Thoracic aorta (tissue), 2 donors: ENCODE data around the gene IFNW1. TPM values are rescaled to one million over a fixed set of nuclear protein-coding genes. Genes with fewer than 3 reads are reported as not detected.
"Not testable (repeated sequence)": the region's sequence is repeated elsewhere in the genome, so short reads cannot be mapped to it uniquely, and the experiment has no call there.

ENCODE experiments used
- ATAC-seq: fragments of 150-250 bp; one replicate; pipeline ENCODE4 v1.8.0; 2017; ENCODE audit warnings: low read depth; ENCODE audit not compliant: insufficient number of reproducible peaks, low FRiP score
- DNase-seq: peaks from one replicate; pipeline ENCODE4 v3.0.0-alpha.2; 2020; ENCODE audit warnings: low spot score
- H3K27ac ChIP-seq, 2 donors: fragments of 200-600 bp; sonication (generic); 1 replicate in 1 of 2; 2 replicates in 1 of 2; pipeline ENCODE4 v1.5.1; 2016; ENCODE audit warnings: mild to moderate bottlenecking in 2 of 2, moderate library complexity in 2 of 2
- H3K27me3 ChIP-seq: fragments of 200-600 bp; sonication (generic); replicated peaks from 2 replicates; pipeline ENCODE4 v1.6.0; 2016; ENCODE audit warnings: mild to moderate bottlenecking; ENCODE audit not compliant: insufficient read depth
- H3K36me3 ChIP-seq: fragments of 200-600 bp; sonication (generic); one replicate; pipeline ENCODE4 v1.5.1; 2016
- H3K4me1 ChIP-seq, 2 donors: fragments of 200-600 bp; sonication (generic); 1 replicate in 1 of 2; 2 replicates in 1 of 2; pipeline versions ENCODE4 v1.5.1 to v1.6.0; 2016; ENCODE audit warnings: low read depth in 2 of 2, mild to moderate bottlenecking in 1 of 2; ENCODE audit not compliant: control insufficient read depth in 1 of 2
- H3K4me3 ChIP-seq: fragments of 200-600 bp; sonication (generic); 2 replicates; pipeline ENCODE4 v1.5.1; 2016; ENCODE audit warnings: mild to moderate bottlenecking
- H3K9me3 ChIP-seq: fragments of 200-600 bp; sonication (generic); 2 replicates; pipeline ENCODE4 v1.5.1; 2016
- total RNA-seq, 2 donors: library from RNA; depleted of rRNA; stranded (reverse); fragments of >200 nt; gene quantifications; one replicate each; pipeline versions ENCODE4 v1.1.0 to v1.2.3, GENCODE V29; 2016
- TF ChIP-seq, protein P1 (sequence below): fragments of 200-600 bp; sonication (generic); IDR thresholded peaks from one replicate; pipeline ENCODE4 v1.5.1; 2019; ENCODE audit warnings: antibody characterized with exemption

Gene IFNW1
- total RNA-seq, result not detected

DNA sequence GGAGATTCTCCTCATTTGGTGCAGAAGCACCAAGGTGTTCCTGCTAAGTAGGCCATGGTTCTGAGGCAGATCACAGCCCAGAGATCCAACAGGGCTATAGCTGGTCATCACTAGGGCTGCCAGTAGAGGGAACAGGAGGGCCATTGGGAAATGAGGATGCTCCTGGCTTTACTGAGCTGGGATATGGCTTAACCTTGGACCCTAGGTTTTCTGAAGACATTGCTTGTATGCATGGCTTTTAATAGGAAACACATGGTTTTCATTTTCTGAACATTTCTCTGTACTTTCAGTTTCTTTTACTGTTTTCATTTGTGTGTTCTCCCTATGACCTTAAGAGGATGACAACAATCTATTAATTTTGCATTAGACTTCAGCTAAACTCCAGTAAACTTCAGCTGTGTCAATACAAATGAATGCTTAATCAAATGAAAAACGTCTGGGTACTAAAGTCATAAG is at the start of gene IFNW1:
Gene IFNW1, minus strand, starts transcription at position 406 of the 456 bp plus-strand sequence. Its CDS starts 262 bp downstream, at position 144.
- no peaks in the 10 kb centered on the region for H3K9me3 ChIP-seq
- no peak within 1 kb of the TSS for H3K4me3 ChIP-seq
- H3K4me1 ChIP-seq, result no peaks in the 10 kb centered on the region
- ATAC-seq (no peak), DNase-seq (no peak)
- H3K27me3 ChIP-seq, result no peaks in the 10 kb centered on the region
- H3K36me3 ChIP-seq, result no peaks in the 10 kb centered on the region
- TF ChIP-seq, protein P1, sequence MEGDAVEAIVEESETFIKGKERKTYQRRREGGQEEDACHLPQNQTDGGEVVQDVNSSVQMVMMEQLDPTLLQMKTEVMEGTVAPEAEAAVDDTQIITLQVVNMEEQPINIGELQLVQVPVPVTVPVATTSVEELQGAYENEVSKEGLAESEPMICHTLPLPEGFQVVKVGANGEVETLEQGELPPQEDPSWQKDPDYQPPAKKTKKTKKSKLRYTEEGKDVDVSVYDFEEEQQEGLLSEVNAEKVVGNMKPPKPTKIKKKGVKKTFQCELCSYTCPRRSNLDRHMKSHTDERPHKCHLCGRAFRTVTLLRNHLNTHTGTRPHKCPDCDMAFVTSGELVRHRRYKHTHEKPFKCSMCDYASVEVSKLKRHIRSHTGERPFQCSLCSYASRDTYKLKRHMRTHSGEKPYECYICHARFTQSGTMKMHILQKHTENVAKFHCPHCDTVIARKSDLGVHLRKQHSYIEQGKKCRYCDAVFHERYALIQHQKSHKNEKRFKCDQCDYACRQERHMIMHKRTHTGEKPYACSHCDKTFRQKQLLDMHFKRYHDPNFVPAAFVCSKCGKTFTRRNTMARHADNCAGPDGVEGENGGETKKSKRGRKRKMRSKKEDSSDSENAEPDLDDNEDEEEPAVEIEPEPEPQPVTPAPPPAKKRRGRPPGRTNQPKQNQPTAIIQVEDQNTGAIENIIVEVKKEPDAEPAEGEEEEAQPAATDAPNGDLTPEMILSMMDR, result no peak
- H3K27ac ChIP-seq, result no peak within 1 kb of the TSS

DNA sequence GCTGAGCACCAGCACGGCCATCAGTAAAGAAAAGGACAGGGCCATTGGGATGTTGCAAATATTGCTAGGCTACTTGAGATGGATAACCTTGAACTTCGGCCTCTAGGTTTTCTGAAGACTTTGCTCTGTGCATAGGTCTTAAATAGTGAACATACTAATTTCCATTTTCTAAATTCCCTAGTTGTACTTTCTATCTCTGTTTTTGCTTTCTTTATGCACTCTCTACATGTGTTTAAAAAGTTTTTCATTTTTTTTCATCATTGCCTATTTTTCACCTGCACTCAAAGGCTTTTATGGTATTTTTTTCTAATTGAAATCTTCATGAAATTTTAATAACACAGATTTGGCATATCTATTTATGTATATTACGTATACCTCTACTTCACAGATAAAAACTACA is 45.9 kb upstream of the IFNW1 start, which contains the start of gene IFNA4:
Gene IFNA4, minus strand, starts transcription at position 101 of the 400 bp plus-strand sequence. Its CDS starts 56 bp downstream, at position 45.
- ATAC-seq, H3K4me1 ChIP-seq, H3K9me3 ChIP-seq, H3K4me3 ChIP-seq, DNase-seq, H3K27me3 ChIP-seq, H3K27ac ChIP-seq, H3K36me3 ChIP-seq: not testable (repeated sequence)

DNA sequence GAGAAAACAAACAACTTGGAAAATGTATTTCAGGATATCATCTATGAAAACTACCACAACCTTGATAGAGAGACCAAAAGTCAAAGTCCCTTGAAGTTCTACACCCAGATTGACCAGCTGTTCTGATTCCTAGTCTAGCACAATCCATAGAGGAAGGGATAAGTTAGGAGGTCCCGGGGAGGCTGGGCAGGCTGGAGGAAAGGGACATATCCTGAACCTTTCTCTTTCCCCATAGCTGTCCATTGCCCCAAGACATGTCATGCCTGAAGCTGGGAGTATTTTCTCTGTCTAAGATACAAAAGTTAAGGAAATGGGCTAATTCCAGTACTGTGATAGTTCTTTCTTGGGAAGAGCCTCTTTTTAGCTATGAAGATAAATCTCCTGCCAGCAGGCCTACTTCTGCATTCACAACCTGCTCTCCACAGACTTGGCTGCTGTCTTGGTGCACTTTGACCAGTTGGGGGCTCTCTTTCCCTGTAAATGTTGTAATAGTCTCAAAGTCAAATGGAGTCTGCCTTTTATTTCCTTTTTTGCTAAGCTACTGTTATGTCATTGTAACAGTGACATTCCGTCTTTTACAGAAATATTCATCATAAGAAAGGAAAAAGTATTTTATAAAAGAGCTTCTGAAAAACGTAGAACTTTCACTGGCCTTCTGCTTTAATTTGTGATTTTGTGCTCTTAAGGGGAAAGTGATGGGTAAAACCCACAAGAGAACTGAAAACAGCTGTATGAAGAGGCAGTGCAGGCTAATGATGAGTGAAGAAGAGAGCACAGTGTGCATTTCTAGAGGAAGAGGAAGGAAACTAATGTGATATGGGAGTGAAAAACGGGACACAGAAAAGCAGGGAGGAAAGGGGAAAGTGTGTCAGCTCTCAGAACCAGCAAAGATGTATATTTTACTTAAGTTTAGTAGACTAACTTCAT is 41.4 kb upstream of the IFNW1 start:
- not testable (repeated sequence) for H3K9me3 ChIP-seq, H3K4me3 ChIP-seq, H3K4me1 ChIP-seq, DNase-seq, H3K27ac ChIP-seq, H3K36me3 ChIP-seq, H3K27me3 ChIP-seq
- peak; percentile 36 for ATAC-seq
- TF ChIP-seq, protein P1, result peak; percentile 17

DNA sequence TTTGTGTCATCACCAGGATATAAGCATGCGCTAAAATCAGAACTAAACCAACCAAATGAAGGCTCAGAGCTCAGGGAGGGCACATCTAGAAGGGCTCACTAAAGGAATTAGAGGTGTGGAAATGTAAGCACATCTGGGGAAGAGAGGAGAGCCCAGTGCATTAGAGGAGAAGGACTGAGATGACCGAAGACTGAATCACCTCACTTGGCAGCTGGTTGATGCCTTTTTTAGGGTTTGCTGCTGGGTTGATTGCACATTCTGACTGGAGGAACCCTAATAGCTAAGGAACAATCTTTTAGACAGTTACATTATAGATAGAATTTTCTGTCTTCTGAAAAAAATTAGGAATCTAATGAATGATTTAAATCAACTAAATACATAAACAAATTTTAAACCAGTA is 33.0 kb upstream of the IFNW1 start:
- Histone ChIP-seq H3K27ac (no peak overlapping the region), H3K36me3 (no peaks in the 10 kb centered on the region), H3K4me3 (no peak overlapping the region), H3K27me3 (no peaks in the 10 kb centered on the region), H3K4me1 (no peaks in the 10 kb centered on the region), H3K9me3 (no peaks in the 10 kb centered on the region)
- TF ChIP-seq, protein P1, result no peak
- DNase-seq (no peak), ATAC-seq (no peak)

DNA sequence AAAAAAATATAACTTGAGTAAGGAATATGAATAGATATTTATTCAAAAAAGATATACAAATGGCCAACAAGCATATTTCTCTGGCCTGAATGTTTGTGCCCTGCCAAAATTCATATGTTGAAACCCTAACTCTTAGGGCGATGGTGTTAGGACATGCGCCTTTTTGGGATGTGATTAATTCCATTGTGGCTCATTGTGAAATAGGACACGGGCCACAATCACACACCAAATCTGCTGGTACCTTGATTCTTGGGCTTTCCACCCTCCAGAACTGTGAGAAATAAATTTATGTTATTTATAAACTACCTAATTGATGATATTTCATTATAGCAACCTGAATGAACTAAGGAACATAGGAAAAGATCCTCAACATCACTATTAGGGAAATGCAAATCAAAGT is 30.5 kb upstream of the IFNW1 start:
- ATAC-seq, result no peak
- H3K27ac ChIP-seq, result no peak overlapping the region
- DNase-seq, result no peak
- no peaks in the 10 kb centered on the region for H3K4me1 ChIP-seq
- H3K9me3 ChIP-seq, result no peaks in the 10 kb centered on the region
- TF ChIP-seq, protein P1, result no peak
- no peaks in the 10 kb centered on the region for H3K36me3 ChIP-seq
- no peak overlapping the region for H3K4me3 ChIP-seq
- H3K27me3 ChIP-seq, result no peaks in the 10 kb centered on the region
